ENCODE measurements around the gene GJB3. TPM values are rescaled to one million over a fixed set of nuclear protein-coding genes. Genes with fewer than 3 reads are reported as not detected.

GJB3 gene
- total and polyA plus RNA-seq, 10 of the 15 experiments (the other 5 are each of a cell fraction or from before 2014, with no cell fraction given) = not detected

DNA sequence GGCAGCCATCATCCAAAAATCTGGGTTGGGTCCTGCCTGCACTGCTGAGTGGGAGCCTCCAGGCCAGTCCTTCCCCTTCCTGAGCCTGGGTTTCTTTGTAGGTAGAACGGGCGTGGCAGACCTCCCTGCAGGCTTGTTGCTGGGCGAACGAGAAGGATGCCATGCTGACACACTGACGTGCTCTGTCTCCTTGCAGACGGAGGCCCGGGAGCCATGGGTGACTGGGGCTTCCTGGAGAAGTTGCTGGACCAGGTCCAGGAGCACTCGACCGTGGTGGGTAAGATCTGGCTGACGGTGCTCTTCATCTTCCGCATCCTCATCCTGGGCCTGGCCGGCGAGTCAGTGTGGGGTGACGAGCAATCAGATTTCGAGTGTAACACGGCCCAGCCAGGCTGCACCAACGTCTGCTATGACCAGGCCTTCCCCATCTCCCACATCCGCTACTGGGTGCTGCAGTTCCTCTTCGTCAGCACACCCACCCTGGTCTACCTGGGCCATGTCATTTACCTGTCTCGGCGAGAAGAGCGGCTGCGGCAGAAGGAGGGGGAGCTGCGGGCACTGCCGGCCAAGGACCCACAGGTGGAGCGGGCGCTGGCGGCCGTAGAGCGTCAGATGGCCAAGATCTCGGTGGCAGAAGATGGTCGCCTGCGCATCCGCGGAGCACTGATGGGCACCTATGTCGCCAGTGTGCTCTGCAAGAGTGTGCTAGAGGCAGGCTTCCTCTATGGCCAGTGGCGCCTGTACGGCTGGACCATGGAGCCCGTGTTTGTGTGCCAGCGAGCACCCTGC, 13.2 kb downstream of the GJB3 start:
- no peaks in the 10 kb centered on the region for H3K27me3 ChIP-seq (replicated peaks in 1 of 2; ENCODE audit: control insufficient read depth in 2 of 2, insufficient read depth in 2 of 2, low read length in 1 of 2)
- ChIA-PET CTCF (no interaction called here), POLR2A (no interaction called here), RAD21 (ENCODE audit: unreplicated experiment) (no interaction called here), SMC1A (ENCODE audit: uncharacterized antibody, unreplicated experiment) (no interaction called here)
- no peaks in the 10 kb centered on the region for H4K20me1 ChIP-seq (ENCODE audit: control insufficient read depth, insufficient read depth)
- H3K36me3 ChIP-seq (ENCODE audit: control insufficient read depth in 2 of 2, insufficient read depth in 2 of 2, low read length in 1 of 2) = no peaks in the 10 kb centered on the region
- H3K27ac ChIP-seq (ENCODE audit: control insufficient read depth, insufficient read depth) = no peak overlapping the region
- DNase-seq (ENCODE audit: low read depth, low spot score) = no peak
- no peak for FAIRE-seq
- no peak overlapping the region for H3K4me3 ChIP-seq
- no peaks in the 10 kb centered on the region for H3K79me2 ChIP-seq (ENCODE audit: control insufficient read depth, insufficient read depth, low read length)
- H2AFZ ChIP-seq (ENCODE audit: control insufficient read depth, low read depth, low read length) = no peak overlapping the region
- no TSS peak for BruUV-seq (replicated peaks)
- TF ChIP-seq HDAC6 (IDR thresholded peaks at IDR 0.05; ENCODE audit: unreplicated experiment) = no peak
- TF ChIP-seq, protein P1, sequence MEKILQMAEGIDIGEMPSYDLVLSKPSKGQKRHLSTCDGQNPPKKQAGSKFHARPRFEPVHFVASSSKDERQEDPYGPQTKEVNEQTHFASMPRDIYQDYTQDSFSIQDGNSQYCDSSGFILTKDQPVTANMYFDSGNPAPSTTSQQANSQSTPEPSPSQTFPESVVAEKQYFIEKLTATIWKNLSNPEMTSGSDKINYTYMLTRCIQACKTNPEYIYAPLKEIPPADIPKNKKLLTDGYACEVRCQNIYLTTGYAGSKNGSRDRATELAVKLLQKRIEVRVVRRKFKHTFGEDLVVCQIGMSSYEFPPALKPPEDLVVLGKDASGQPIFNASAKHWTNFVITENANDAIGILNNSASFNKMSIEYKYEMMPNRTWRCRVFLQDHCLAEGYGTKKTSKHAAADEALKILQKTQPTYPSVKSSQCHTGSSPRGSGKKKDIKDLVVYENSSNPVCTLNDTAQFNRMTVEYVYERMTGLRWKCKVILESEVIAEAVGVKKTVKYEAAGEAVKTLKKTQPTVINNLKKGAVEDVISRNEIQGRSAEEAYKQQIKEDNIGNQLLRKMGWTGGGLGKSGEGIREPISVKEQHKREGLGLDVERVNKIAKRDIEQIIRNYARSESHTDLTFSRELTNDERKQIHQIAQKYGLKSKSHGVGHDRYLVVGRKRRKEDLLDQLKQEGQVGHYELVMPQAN (conservative IDR thresholded peaks at IDR 0.05) = no peak
- TF ChIP-seq, protein P2, sequence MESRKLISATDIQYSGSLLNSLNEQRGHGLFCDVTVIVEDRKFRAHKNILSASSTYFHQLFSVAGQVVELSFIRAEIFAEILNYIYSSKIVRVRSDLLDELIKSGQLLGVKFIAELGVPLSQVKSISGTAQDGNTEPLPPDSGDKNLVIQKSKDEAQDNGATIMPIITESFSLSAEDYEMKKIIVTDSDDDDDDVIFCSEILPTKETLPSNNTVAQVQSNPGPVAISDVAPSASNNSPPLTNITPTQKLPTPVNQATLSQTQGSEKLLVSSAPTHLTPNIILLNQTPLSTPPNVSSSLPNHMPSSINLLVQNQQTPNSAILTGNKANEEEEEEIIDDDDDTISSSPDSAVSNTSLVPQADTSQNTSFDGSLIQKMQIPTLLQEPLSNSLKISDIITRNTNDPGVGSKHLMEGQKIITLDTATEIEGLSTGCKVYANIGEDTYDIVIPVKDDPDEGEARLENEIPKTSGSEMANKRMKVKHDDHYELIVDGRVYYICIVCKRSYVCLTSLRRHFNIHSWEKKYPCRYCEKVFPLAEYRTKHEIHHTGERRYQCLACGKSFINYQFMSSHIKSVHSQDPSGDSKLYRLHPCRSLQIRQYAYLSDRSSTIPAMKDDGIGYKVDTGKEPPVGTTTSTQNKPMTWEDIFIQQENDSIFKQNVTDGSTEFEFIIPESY (IDR thresholded peaks at IDR 0.05) = no peak
- H3K9me3 ChIP-seq (replicated peaks; ENCODE audit: control insufficient read depth, insufficient read depth, low read length) = no peaks in the 10 kb centered on the region; the same call in 2 of the 3 replicates
- ATAC-seq = no peak
- H3K9ac ChIP-seq (ENCODE audit: control insufficient read depth, insufficient read depth, low read length) = no peak overlapping the region
- in situ Hi-C loops (cut with MboI) (no loop called here), intact Hi-C loops (cut with micrococcal nuclease; ENCODE audit: unreplicated experiment) (no loop called here)
- H3K4me1 ChIP-seq (ENCODE audit: control insufficient read depth, insufficient read depth, low read length) = peaks cover 19% of the 10 kb centered on the region
- 63% methylated on average over 40 of the region's 40 CpGs for WGBS (ENCODE audit: insufficient coverage, insufficient replicate concordance, low lambda C conversion rate, missing lambda C conversion rate)
- H3K4me2 ChIP-seq (ENCODE audit: control insufficient read depth, insufficient read depth) = no peak overlapping the region
